PC-3 (cell line): ENCODE results near the gene ARF3. TPM values are rescaled to one million over a fixed set of nuclear protein-coding genes. Genes with fewer than 3 reads are reported as not detected.

Source experiments
- ATAC-seq: fragments of 200-7000 bp; cut with Tn5 transposase; 2 replicates; pipeline ENCODE4 v1.9.1; 2020; ENCODE audit warnings: mild to moderate bottlenecking, moderate library complexity
- BruUV-seq: library from RNA; stranded (reverse); fragments of 400-500 nt; replicated peaks from 2 replicates; lab custom pipeline; 2021; lab: Mats Ljungman, UMichigan
- CTCF ChIA-PET: fragments of 300-600 bp; sonication (Branson Sonifier 250); formaldehyde crosslinking; loops from one replicate; lab custom pipeline; 2022; ENCODE audit warnings: antibody characterized with exemption; lab: Charles Lee
- POLR2A ChIA-PET: fragments of 300-600 bp; sonication (Branson Sonifier 250); formaldehyde crosslinking; loops from one replicate; lab custom pipeline; 2022; ENCODE audit warnings: antibody characterized with exemption; ENCODE audit not compliant: unreplicated experiment; lab: Charles Lee
- DNase-seq: peaks from one replicate; pipeline ENCODE4 v3.0.0-alpha.2; 2015
- H2AFZ ChIP-seq: fragments of 300-600 bp; sonication (generic); 2 replicates; pipeline ENCODE4 v1.6.0; 2016; ENCODE audit warnings: antibody characterized with exemption, low read length
- H3F3A ChIP-seq: fragments of 300-600 bp; sonication (generic); one replicate; pipeline ENCODE4 v1.6.0; 2017; ENCODE audit warnings: antibody characterized with exemption, low read length, control low read depth, mild to moderate bottlenecking; ENCODE audit not compliant: unreplicated experiment
- H3K27ac ChIP-seq: fragments of 300-600 bp; sonication (generic); 2 replicates; pipeline ENCODE4 v1.5.1; 2016; ENCODE audit warnings: mild to moderate bottlenecking, low read length
- H3K27me3 ChIP-seq: fragments of 300-600 bp; sonication (generic); 2 replicates; pipeline ENCODE4 v1.6.1; 2016; ENCODE audit warnings: low read length, mixed read lengths
- H3K36me3 ChIP-seq: fragments of 300-600 bp; sonication (generic); 2 replicates; pipeline ENCODE4 v1.6.1; 2016; ENCODE audit warnings: low read depth, mixed run types, low read length, mixed read lengths
- H3K4me1 ChIP-seq: fragments of 300-600 bp; sonication (generic); 2 replicates; pipeline ENCODE4 v1.5.1; 2016; ENCODE audit warnings: low read length; ENCODE audit not compliant: insufficient read depth
- H3K4me2 ChIP-seq: fragments of 300-600 bp; sonication (generic); 2 replicates; pipeline ENCODE4 v1.6.0; 2016; ENCODE audit warnings: low read length
- H3K4me3 ChIP-seq: fragments of 300-600 bp; sonication (generic); 2 replicates; pipeline ENCODE4 v1.5.1; 2016; ENCODE audit warnings: mild to moderate bottlenecking, low read length, mixed read lengths
- H3K79me2 ChIP-seq: fragments of 300-600 bp; sonication (generic); 2 replicates; pipeline ENCODE4 v1.6.1; 2017; ENCODE audit warnings: low read length, mixed read lengths
- H3K9ac ChIP-seq: fragments of 300-600 bp; sonication (generic); 2 replicates; pipeline ENCODE4 v1.6.0; 2016; ENCODE audit warnings: mild to moderate bottlenecking, low read length
- H3K9me2 ChIP-seq: fragments of 300-600 bp; sonication (generic); replicated peaks from 2 replicates; pipeline ENCODE4 v1.6.1; 2016; ENCODE audit warnings: mixed run types, low read length, mixed read lengths
- H3K9me3 ChIP-seq: fragments of 300-600 bp; sonication (generic); 2 replicates; pipeline ENCODE4 v1.6.1; 2016; ENCODE audit warnings: low read length, mixed read lengths
- H4K20me1 ChIP-seq: fragments of 300-600 bp; sonication (generic); 2 replicates; pipeline ENCODE4 v1.6.1; 2016; ENCODE audit warnings: low read length, mixed read lengths
- CTCF ChIP-seq: fragments of 300-600 bp; sonication (generic); conservative IDR thresholded peaks from 2 replicates; pipeline ENCODE4 v1.5.1; 2017; ENCODE audit warnings: antibody characterized with exemption, low read depth, mild to moderate bottlenecking, low read length
- EZH2 ChIP-seq: fragments of 300-600 bp; sonication (generic); IDR thresholded peaks from one replicate; pipeline ENCODE4 v1.6.1; 2017; ENCODE audit warnings: antibody characterized with exemption, mild to moderate bottlenecking, low read length; ENCODE audit not compliant: unreplicated experiment
- EZH2phosphoT487 ChIP-seq: fragments of 300-600 bp; sonication (generic); IDR thresholded peaks from 2 replicates; pipeline ENCODE4 v1.6.1; 2018; ENCODE audit warnings: mild to moderate bottlenecking, antibody characterized with exemption, low read length, borderline replicate concordance
- intact Hi-C: fragments of 100-400 bp; cut with micrococcal nuclease; formaldehyde crosslinking; loops from 2 replicates; pipeline ENCODE4 v1.9.0; 2023
- total RNA-seq: library from RNA; depleted of rRNA; stranded (reverse); fragments of >200 nt; gene quantifications from 2 replicates; pipeline ENCODE4 v1.2.3, GENCODE V29; 2014

The ARF3 gene
- total RNA-seq, 1 experiment from 2014 or later: 85.5 TPM

DNA sequence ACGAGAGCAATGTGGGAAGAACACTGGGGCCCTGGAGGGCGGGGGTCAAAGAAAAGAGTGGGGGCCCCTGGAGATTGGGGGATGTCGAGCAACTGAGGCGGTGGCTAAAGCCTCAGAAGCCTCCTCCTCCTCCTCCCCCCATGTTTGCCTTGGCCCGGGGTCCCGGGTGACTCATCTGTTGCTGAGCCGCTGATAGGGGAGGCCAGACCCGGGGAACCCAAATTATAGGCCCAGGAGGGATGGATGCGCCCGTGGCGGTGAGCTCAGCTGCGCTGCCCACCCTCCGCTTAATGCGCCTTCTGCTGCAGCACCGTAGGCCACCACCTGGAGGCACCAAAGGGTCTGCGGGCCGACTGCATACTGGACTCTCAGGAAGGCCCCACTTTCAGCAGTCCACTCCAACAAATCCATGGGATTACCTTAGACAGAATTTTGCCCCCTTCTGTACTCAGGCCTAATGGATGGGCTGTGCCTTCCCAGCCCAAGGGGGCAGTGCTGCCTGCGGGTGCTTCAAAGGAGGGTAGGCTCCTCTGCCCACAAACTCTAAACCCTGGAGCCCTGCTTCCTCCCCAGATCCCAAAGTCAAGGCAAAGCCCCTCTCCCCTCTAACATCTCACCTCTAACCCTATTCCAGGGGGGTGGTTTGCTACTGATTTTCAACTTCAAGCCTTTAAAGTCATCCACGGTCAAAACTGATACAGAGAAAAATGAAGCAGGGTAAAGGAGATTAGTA is 16.8 kb upstream of the ARF3 start:
- intact Hi-C loops: no loop called here
- TF ChIP-seq CTCF: peak; percentile 43; the same call in 1 of the 2 replicates
- TF ChIP-seq EZH2phosphoT487: no peak
- H3K4me3 ChIP-seq: no peak overlapping the region
- H3K9me2 ChIP-seq: no peaks in the 10 kb centered on the region
- BruUV-seq: no TSS peak
- H3K27me3 ChIP-seq: peaks cover 19% of the 10 kb centered on the region
- no peak overlapping the region for H3K4me2 ChIP-seq
- ATAC-seq: no peak
- CTCF ChIA-PET: no interaction called here
- H3F3A ChIP-seq: no peaks in the 10 kb centered on the region
- H3K9ac ChIP-seq: no peak overlapping the region
- no peaks in the 10 kb centered on the region for H3K9me3 ChIP-seq
- H3K79me2 ChIP-seq: no peaks in the 10 kb centered on the region
- POLR2A ChIA-PET: no interaction called here
- no peak overlapping the region for H2AFZ ChIP-seq
- no peaks in the 10 kb centered on the region for H3K36me3 ChIP-seq
- no peaks in the 10 kb centered on the region for H4K20me1 ChIP-seq
- DNase-seq: no peak
- H3K4me1 ChIP-seq: peaks cover 20% of the 10 kb centered on the region
- H3K27ac ChIP-seq: no peak overlapping the region

- ChIA-PET POLR2A (no interaction called here), CTCF (no interaction called here)
- Histone ChIP-seq H3K4me2 (no peak overlapping the region), H3K79me2 (no peaks in the 10 kb centered on the region), H3K4me3 (no peak overlapping the region), H3K27ac (no peak overlapping the region), H3K9me2 (no peaks in the 10 kb centered on the region), H3K36me3 (no peaks in the 10 kb centered on the region), H3K9me3 (no peaks in the 10 kb centered on the region), H3K27me3 (peaks cover 13% of the 10 kb centered on the region), H3F3A (no peaks in the 10 kb centered on the region), H4K20me1 (no peaks in the 10 kb centered on the region), H3K9ac (no peak overlapping the region), H3K4me1 (peaks cover 15% of the 10 kb centered on the region; the same call in 1 of the 2 replicates), H2AFZ (no peak overlapping the region)
- BruUV-seq: no TSS peak
- ATAC-seq: no peak
- intact Hi-C loops: no loop called here
- no peak for DNase-seq
- no peak for TF ChIP-seq EZH2
- TF ChIP-seq EZH2phosphoT487: no peak
- TF ChIP-seq CTCF: no peak
Measured at GRCh38 chr12:48973531-48973930, 16.2 kb upstream of the ARF3 start.

DNA sequence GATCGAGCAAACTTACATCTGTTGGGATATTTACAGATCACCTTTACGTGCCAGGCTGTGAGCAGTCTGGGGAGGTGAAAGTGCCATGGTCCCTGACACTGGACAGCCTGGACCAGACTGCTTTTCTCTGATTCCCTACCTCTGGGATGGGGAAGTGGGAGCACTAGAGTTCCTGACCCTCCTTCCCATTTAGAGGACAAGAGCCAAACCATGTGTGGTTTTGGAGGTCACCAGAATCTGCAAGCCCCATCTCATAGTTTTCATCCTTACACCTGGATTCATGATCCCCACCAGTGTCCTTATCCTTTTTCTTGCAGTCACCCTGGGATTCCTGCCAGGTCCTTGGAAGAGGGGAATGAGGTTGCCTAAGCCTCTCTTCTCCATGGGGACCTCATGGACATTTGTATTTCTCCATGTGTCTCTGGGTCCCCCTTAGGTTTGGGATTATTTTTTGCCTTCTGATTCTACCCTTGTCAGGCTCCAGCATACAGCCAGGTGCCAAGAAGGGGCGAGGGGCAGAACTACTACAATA is 15.7 kb upstream of the ARF3 start:
- intact Hi-C loops: no loop called here
- ChIA-PET POLR2A (no interaction called here), CTCF (no interaction called here)
- DNase-seq: no peak
- ATAC-seq: no peak
- H3K9ac ChIP-seq: no peak overlapping the region
- no peaks in the 10 kb centered on the region for H3K36me3 ChIP-seq
- H4K20me1 ChIP-seq: no peaks in the 10 kb centered on the region
- no peaks in the 10 kb centered on the region for H3K9me3 ChIP-seq
- H3K9me2 ChIP-seq: no peaks in the 10 kb centered on the region
- peaks cover 8% of the 10 kb centered on the region for H3K27me3 ChIP-seq
- no peak for TF ChIP-seq EZH2
- H3K4me2 ChIP-seq: no peak overlapping the region
- no peak overlapping the region for H2AFZ ChIP-seq
- no TSS peak for BruUV-seq
- H3K4me3 ChIP-seq: no peak overlapping the region
- H3K4me1 ChIP-seq: peaks cover 10% of the 10 kb centered on the region; the same call in 1 of the 2 replicates
- H3F3A ChIP-seq: no peaks in the 10 kb centered on the region
- no peaks in the 10 kb centered on the region for H3K79me2 ChIP-seq
- no peak overlapping the region for H3K27ac ChIP-seq
